Liver (tissue), 9 donors: ENCODE data around the gene TM7SF3. TPM values are rescaled to one million over a fixed set of nuclear protein-coding genes. Genes with fewer than 3 reads are reported as not detected.

ENCODE experiments used
- DNase-seq: peaks from one replicate; pipeline ENCODE4 v3.0.0-alpha.2; 2017; ENCODE audit warnings: low spot score
- H3K27ac ChIP-seq, 2 donors: one replicate each; pipeline ENCODE4 v1.7.0; 2013; ENCODE audit warnings: inconsistent platforms in 2 of 2, low read length in 2 of 2, control low read depth in 1 of 2, low read depth in 1 of 2, mild to moderate bottlenecking in 1 of 2
- H3K27me3 ChIP-seq, 4 donors: one replicate each; pipeline versions ENCODE4 v1.6.1 to v1.7.0; 2013; ENCODE audit warnings: low read length in 3 of 4, inconsistent platforms in 1 of 4, mild to moderate bottlenecking in 1 of 4, moderate library complexity in 1 of 4; ENCODE audit not compliant: control insufficient read depth in 4 of 4, insufficient read depth in 4 of 4
- H3K36me3 ChIP-seq, 4 donors: one replicate each; pipeline versions ENCODE4 v1.6.1 to v1.7.0; 2013; ENCODE audit warnings: low read length in 3 of 4, mild to moderate bottlenecking in 3 of 4, low read depth in 1 of 4, moderate library complexity in 1 of 4; ENCODE audit not compliant: control insufficient read depth in 4 of 4, insufficient read depth in 3 of 4
- H3K4me1 ChIP-seq, 4 donors: one replicate each; pipeline versions ENCODE4 v1.6.1 to v1.7.0; 2013; ENCODE audit warnings: low read length in 3 of 4, mild to moderate bottlenecking in 3 of 4, moderate library complexity in 1 of 4; ENCODE audit not compliant: control insufficient read depth in 4 of 4, insufficient read depth in 4 of 4
- H3K4me3 ChIP-seq, 3 donors: one replicate each; pipeline versions ENCODE4 v1.6.1 to v1.7.0; 2013; ENCODE audit warnings: low read length in 3 of 3, control low read depth in 1 of 3, low read depth in 1 of 3, mild to moderate bottlenecking in 1 of 3
- H3K9ac ChIP-seq, 2 donors: one replicate each; pipeline ENCODE4 v1.7.0; 2013; ENCODE audit warnings: low read length in 2 of 2, mild to moderate bottlenecking in 2 of 2, moderate library complexity in 2 of 2, control low read depth in 1 of 2, low read depth in 1 of 2
- H3K9me3 ChIP-seq, 4 donors: one replicate each; pipeline versions ENCODE4 v1.6.1 to v1.7.0; 2013; ENCODE audit warnings: low read length in 3 of 4; ENCODE audit not compliant: control insufficient read depth in 4 of 4
- EGR1 ChIP-seq, 2 donors: IDR thresholded peaks; 2 replicates each; pipeline ENCODE4 v1.6.1; 2016 to 2018; ENCODE audit warnings: antibody characterized with exemption in 2 of 2, low read depth in 2 of 2
- FOXA1 ChIP-seq: IDR thresholded peaks from 2 replicates; pipeline ENCODE4 v1.6.1; 2016; ENCODE audit warnings: antibody characterized with exemption
- FOXA2 ChIP-seq: IDR thresholded peaks from 2 replicates; pipeline ENCODE4 v1.6.1; 2016; ENCODE audit warnings: antibody characterized with exemption
- GABPA ChIP-seq, 2 donors: IDR thresholded peaks in 1 of 2; conservative IDR thresholded peaks in 1 of 2; 2 replicates each; pipeline ENCODE4 v1.6.1; 2016; ENCODE audit warnings: antibody characterized with exemption in 2 of 2, mild to moderate bottlenecking in 1 of 2, moderate library complexity in 1 of 2
- HNF4A ChIP-seq, 2 donors: conservative IDR thresholded peaks; 2 replicates each; pipeline ENCODE4 v1.6.1; 2016; ENCODE audit warnings: antibody characterized with exemption in 2 of 2, mild to moderate bottlenecking in 2 of 2
- HNF4G ChIP-seq: IDR thresholded peaks from 2 replicates; pipeline ENCODE4 v1.6.1; 2016; ENCODE audit warnings: antibody characterized with exemption
- JUND ChIP-seq, 2 donors: IDR thresholded peaks; 2 replicates each; pipeline ENCODE4 v1.6.1; 2016; ENCODE audit warnings: antibody characterized with exemption in 2 of 2
- NR2F2 ChIP-seq: IDR thresholded peaks from 2 replicates; pipeline ENCODE4 v1.6.1; 2016; ENCODE audit warnings: antibody characterized with exemption
- RAD21 ChIP-seq, 2 donors: IDR thresholded peaks; 2 replicates each; pipeline ENCODE4 v1.6.1; 2016; ENCODE audit warnings: antibody characterized with exemption in 2 of 2, mild to moderate bottlenecking in 2 of 2
- RXRA ChIP-seq, 2 donors: IDR thresholded peaks; 2 replicates each; pipeline ENCODE4 v1.6.1; 2017 to 2018; ENCODE audit warnings: antibody characterized with exemption in 2 of 2, mild to moderate bottlenecking in 1 of 2
- SP1 ChIP-seq: IDR thresholded peaks from 2 replicates; pipeline ENCODE4 v1.6.1; 2018; ENCODE audit warnings: antibody characterized with exemption, mild to moderate bottlenecking
- TAF1 ChIP-seq: conservative IDR thresholded peaks from 2 replicates; pipeline ENCODE4 v1.6.1; 2016; ENCODE audit warnings: antibody characterized with exemption, mild to moderate bottlenecking
- YY1 ChIP-seq: IDR thresholded peaks from 2 replicates; pipeline ENCODE4 v1.6.1; 2016; ENCODE audit warnings: antibody characterized with exemption, mild to moderate bottlenecking
- WGBS: extraction: QIAGEN DNeasy Blood & Tissue Kit; methylation state at CpG from one replicate; pipeline ENCODE4 v1.1.7; 2013; 5-methylcytosine and 5-hydroxymethylcytosine counted together
- polyA plus RNA-seq, 2 donors: library from polyadenylated mRNA; stranded (reverse) in 1 of 2; unstranded in 1 of 2; fragments of 200-250 nt in 1 of 2; fragments of >200 nt in 1 of 2; fragmentation: Nextera tagmentation in 1 of 2; extraction: Ambion mirVana in 1 of 2; gene quantifications; one replicate each; pipeline versions ENCODE4 v1.2.1 to v1.2.3, GENCODE V29; 2013 to 2015
- total RNA-seq, 2 donors: library from RNA; depleted of rRNA; stranded (reverse); fragments of >200 nt; gene quantifications; one replicate each; pipeline ENCODE4 v1.2.3, GENCODE V29; 2014
- TF ChIP-seq, protein P1 (sequence below): IDR thresholded peaks from 2 replicates; pipeline ENCODE4 v1.6.1; 2016; ENCODE audit warnings: antibody characterized with exemption, mild to moderate bottlenecking
- TF ChIP-seq, protein P2 (sequence below): IDR thresholded peaks from 2 replicates; pipeline ENCODE4 v1.6.1; 2016; ENCODE audit warnings: antibody characterized with exemption
- TF ChIP-seq, protein P3 (sequence below): fragments of 150-350 bp; IDR thresholded peaks from 2 replicates; pipeline ENCODE4 v1.5.1; 2017; ENCODE audit warnings: improper control_type of control experiment, low read depth, low read length; ENCODE audit not compliant: missing input control
- TF ChIP-seq, protein P4 (sequence below): IDR thresholded peaks from 2 replicates; pipeline ENCODE4 v1.6.1; 2016; ENCODE audit warnings: antibody characterized with exemption
- TF ChIP-seq, protein P5 (sequence below): IDR thresholded peaks from 2 replicates; pipeline ENCODE4 v1.6.1; 2016; ENCODE audit warnings: antibody characterized with exemption
- donor health status: healthy.
- donor health status: healthy.
- donor health status: healthy.
- donor health status: healthy.
- donor health status: healthy.

TM7SF3 gene, protein sequence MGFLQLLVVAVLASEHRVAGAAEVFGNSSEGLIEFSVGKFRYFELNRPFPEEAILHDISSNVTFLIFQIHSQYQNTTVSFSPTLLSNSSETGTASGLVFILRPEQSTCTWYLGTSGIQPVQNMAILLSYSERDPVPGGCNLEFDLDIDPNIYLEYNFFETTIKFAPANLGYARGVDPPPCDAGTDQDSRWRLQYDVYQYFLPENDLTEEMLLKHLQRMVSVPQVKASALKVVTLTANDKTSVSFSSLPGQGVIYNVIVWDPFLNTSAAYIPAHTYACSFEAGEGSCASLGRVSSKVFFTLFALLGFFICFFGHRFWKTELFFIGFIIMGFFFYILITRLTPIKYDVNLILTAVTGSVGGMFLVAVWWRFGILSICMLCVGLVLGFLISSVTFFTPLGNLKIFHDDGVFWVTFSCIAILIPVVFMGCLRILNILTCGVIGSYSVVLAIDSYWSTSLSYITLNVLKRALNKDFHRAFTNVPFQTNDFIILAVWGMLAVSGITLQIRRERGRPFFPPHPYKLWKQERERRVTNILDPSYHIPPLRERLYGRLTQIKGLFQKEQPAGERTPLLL
- total RNA-seq, result 10 to 100 TPM; 54.3 to 60.8 TPM
- 10 to 100 TPM; 21.5 to 35.0 TPM for polyA plus RNA-seq

DNA sequence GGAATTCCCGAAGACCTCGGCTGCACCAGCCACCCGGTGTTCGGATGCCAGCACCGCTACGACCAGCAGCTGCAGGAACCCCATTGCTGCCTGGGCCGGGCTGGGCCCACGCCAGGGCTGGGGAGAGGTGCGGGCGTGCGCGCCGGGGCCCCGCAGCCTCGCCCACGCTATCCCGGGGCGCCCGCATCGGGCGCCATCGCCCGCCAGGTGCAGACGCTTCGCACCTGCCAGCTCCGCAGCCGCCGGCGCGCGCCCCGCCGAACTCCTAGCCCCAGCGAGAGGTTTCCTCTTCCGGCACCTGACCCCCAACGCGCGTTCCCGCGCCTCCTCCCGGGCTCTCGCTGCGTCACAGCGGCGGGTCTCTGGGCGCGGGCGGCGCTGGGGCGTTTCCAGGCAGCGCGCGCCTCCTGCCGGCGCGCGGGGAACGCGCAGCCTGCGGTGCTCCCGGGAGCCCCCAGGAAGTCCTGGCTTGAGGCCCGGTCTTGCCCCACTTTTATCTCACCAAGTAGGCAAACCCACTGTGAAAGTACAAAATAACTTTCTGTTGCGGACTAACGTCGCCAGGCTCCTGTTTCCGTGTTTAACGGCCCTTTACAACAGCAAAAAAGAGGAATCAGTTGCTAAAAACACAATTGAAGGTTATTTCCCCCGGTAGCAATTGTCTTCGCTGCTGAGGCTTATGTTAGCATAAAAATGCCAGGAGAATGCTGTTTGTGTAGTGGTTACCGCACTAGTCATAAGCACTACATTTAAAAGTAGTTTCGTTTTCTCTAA, at the start of gene TM7SF3:
TM7SF3 (minus strand) TSS at position 300 of the 774 bp plus-strand sequence; CDS start at position 84, 216 bp downstream.
- WGBS, result under 1% methylated on average over 71 of the region's 71 CpGs
- Histone ChIP-seq H3K4me1 (peaks cover 1 to 37% (median 26%) of the 10 kb centered on the region in 4 donors), H3K9ac (peak within 1 kb of the TSS; percentile 86 to 100), H3K36me3 (no peaks in the 10 kb centered on the region), H3K27me3 (no peaks in the 10 kb centered on the region), H3K9me3 (no peaks in the 10 kb centered on the region), H3K27ac (peak within 1 kb of the TSS; percentile 87 to 99), H3K4me3 (peak within 1 kb of the TSS; percentile 96 to 98 (median 97))
- peak; percentile 92 for DNase-seq
- TF ChIP-seq GABPA (IDR thresholded peaks at IDR 0.05 in 1 of 2, conservative IDR thresholded peaks at IDR 0.05 in 1 of 2), result peak in 1 of 2 donors; percentile 77
- TF ChIP-seq SP1, result peak; percentile 48
- no peak for TF ChIP-seq FOXA1
- TF ChIP-seq, protein P1, sequence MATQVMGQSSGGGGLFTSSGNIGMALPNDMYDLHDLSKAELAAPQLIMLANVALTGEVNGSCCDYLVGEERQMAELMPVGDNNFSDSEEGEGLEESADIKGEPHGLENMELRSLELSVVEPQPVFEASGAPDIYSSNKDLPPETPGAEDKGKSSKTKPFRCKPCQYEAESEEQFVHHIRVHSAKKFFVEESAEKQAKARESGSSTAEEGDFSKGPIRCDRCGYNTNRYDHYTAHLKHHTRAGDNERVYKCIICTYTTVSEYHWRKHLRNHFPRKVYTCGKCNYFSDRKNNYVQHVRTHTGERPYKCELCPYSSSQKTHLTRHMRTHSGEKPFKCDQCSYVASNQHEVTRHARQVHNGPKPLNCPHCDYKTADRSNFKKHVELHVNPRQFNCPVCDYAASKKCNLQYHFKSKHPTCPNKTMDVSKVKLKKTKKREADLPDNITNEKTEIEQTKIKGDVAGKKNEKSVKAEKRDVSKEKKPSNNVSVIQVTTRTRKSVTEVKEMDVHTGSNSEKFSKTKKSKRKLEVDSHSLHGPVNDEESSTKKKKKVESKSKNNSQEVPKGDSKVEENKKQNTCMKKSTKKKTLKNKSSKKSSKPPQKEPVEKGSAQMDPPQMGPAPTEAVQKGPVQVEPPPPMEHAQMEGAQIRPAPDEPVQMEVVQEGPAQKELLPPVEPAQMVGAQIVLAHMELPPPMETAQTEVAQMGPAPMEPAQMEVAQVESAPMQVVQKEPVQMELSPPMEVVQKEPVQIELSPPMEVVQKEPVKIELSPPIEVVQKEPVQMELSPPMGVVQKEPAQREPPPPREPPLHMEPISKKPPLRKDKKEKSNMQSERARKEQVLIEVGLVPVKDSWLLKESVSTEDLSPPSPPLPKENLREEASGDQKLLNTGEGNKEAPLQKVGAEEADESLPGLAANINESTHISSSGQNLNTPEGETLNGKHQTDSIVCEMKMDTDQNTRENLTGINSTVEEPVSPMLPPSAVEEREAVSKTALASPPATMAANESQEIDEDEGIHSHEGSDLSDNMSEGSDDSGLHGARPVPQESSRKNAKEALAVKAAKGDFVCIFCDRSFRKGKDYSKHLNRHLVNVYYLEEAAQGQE, result no peak
- TF ChIP-seq, protein P2, sequence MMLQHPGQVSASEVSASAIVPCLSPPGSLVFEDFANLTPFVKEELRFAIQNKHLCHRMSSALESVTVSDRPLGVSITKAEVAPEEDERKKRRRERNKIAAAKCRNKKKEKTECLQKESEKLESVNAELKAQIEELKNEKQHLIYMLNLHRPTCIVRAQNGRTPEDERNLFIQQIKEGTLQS, result peak; percentile 34
- no peak for TF ChIP-seq HNF4A (conservative IDR thresholded peaks at IDR 0.05)
- TF ChIP-seq HNF4G, result no peak
- no peak for TF ChIP-seq FOXA2
- no peak for TF ChIP-seq NR2F2
- TF ChIP-seq, protein P3, sequence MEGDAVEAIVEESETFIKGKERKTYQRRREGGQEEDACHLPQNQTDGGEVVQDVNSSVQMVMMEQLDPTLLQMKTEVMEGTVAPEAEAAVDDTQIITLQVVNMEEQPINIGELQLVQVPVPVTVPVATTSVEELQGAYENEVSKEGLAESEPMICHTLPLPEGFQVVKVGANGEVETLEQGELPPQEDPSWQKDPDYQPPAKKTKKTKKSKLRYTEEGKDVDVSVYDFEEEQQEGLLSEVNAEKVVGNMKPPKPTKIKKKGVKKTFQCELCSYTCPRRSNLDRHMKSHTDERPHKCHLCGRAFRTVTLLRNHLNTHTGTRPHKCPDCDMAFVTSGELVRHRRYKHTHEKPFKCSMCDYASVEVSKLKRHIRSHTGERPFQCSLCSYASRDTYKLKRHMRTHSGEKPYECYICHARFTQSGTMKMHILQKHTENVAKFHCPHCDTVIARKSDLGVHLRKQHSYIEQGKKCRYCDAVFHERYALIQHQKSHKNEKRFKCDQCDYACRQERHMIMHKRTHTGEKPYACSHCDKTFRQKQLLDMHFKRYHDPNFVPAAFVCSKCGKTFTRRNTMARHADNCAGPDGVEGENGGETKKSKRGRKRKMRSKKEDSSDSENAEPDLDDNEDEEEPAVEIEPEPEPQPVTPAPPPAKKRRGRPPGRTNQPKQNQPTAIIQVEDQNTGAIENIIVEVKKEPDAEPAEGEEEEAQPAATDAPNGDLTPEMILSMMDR, result peak; percentile 93
- peak; percentile 69 to 72 for TF ChIP-seq RAD21 (IDR thresholded peaks at IDR 0.05)
- no peak for TF ChIP-seq RXRA (IDR thresholded peaks at IDR 0.05)
- TF ChIP-seq, protein P4, sequence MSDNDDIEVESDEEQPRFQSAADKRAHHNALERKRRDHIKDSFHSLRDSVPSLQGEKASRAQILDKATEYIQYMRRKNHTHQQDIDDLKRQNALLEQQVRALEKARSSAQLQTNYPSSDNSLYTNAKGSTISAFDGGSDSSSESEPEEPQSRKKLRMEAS, result no peak
- no peak for TF ChIP-seq YY1
- peak in 1 of 2 donors; percentile 26 for TF ChIP-seq EGR1 (IDR thresholded peaks at IDR 0.05; ENCODE audit: low read depth in 2 of 2)
- TF ChIP-seq TAF1, result no peak
- TF ChIP-seq, protein P5, sequence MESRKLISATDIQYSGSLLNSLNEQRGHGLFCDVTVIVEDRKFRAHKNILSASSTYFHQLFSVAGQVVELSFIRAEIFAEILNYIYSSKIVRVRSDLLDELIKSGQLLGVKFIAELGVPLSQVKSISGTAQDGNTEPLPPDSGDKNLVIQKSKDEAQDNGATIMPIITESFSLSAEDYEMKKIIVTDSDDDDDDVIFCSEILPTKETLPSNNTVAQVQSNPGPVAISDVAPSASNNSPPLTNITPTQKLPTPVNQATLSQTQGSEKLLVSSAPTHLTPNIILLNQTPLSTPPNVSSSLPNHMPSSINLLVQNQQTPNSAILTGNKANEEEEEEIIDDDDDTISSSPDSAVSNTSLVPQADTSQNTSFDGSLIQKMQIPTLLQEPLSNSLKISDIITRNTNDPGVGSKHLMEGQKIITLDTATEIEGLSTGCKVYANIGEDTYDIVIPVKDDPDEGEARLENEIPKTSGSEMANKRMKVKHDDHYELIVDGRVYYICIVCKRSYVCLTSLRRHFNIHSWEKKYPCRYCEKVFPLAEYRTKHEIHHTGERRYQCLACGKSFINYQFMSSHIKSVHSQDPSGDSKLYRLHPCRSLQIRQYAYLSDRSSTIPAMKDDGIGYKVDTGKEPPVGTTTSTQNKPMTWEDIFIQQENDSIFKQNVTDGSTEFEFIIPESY, result peak; percentile 7
- TF ChIP-seq JUND (IDR thresholded peaks at IDR 0.05), result no peak
